Heart right ventricle (tissue), 16 donors: ENCODE results near the gene ZNF565. TPM values are rescaled to one million over a fixed set of nuclear protein-coding genes. Genes with fewer than 3 reads are reported as not detected.

ENCODE experiments used
- ATAC-seq, 8 donors: fragments of 200-7000 bp; cut with Tn5 transposase; one replicate each; pipeline ENCODE4 v1.9.1; 2020; ENCODE audit warnings: mild to moderate bottlenecking in 8 of 8, moderate library complexity in 8 of 8, moderate number of reproducible peaks in 1 of 8
- DNase-seq, 2 donors: peaks; one replicate each; pipeline ENCODE4 v3.0.0-alpha.2; 2020
- H3K27ac ChIP-seq, 10 donors: fragments of 200-600 bp; sonication (generic) in 2 of 10; one replicate each; pipeline versions ENCODE4 v1.5.0 to v1.8.0; 2020 to 2022; ENCODE audit warnings: mild to moderate bottlenecking in 3 of 10
- H3K27me3 ChIP-seq, 7 donors: fragments of 200-600 bp; one replicate each; pipeline ENCODE4 v1.8.0; 2021 to 2022; ENCODE audit warnings: mild to moderate bottlenecking in 2 of 7
- H3K36me3 ChIP-seq, 9 donors: fragments of 200-600 bp; sonication (generic) in 1 of 9; one replicate each; pipeline versions ENCODE4 v1.5.0 to v1.8.0; 2020 to 2022; ENCODE audit warnings: mild to moderate bottlenecking in 2 of 9
- H3K4me1 ChIP-seq, 9 donors: fragments of 200-600 bp; sonication (generic) in 1 of 9; one replicate each; pipeline versions ENCODE4 v1.5.0 to v1.8.0; 2020 to 2022; ENCODE audit warnings: mild to moderate bottlenecking in 4 of 9
- H3K4me3 ChIP-seq, 10 donors: fragments of 200-600 bp; sonication (generic) in 2 of 10; one replicate each; pipeline versions ENCODE4 v1.5.0 to v1.8.0; 2020 to 2022; ENCODE audit warnings: mild to moderate bottlenecking in 7 of 10, moderate library complexity in 2 of 10
- H3K9me3 ChIP-seq, 11 donors: fragments of 200-600 bp in 10 of 11; sonication (generic) in 2 of 11; one replicate each; pipeline versions ENCODE4 v1.5.0 to v1.8.0; 2013 to 2022; ENCODE audit warnings: mild to moderate bottlenecking in 2 of 11, control low read depth in 1 of 11, moderate library complexity in 1 of 11
- CTCF ChIP-seq, 9 donors: fragments of 200-600 bp; sonication (generic) in 2 of 9; IDR thresholded peaks; one replicate each; pipeline versions ENCODE4 v1.5.0 to v1.8.0; 2021 to 2022; ENCODE audit warnings: antibody characterized with exemption in 9 of 9, mild to moderate bottlenecking in 5 of 9, moderate library complexity in 1 of 9
- WGBS, 2 donors: extraction: QIAGEN DNeasy Blood & Tissue Kit; methylation state at CpG; one replicate each; pipeline ENCODE4 v1.1.7; 2013; ENCODE audit warnings: inconsistent platforms in 1 of 2; 5-methylcytosine and 5-hydroxymethylcytosine counted together
- intact Hi-C, 10 donors: fragments of 100-400 bp; cut with DNase I; formaldehyde crosslinking; loops; one replicate each; pipeline versions ENCODE4 v1.11.1 to v1.14.2; 2022
- polyA plus RNA-seq, 2 donors: library from polyadenylated mRNA; stranded (reverse); fragments of 200-250 nt; gene quantifications; one replicate each; pipeline ENCODE4 v1.2.3, GENCODE V29; 2013
- total RNA-seq, 10 donors: library from RNA; stranded (reverse); fragmentation: NEBNext Ultra II Directional in 3 of 10; extraction: Animal tissue kit (Norgen Biotek cat#: 25700) in 3 of 10; gene quantifications; one replicate each; pipeline versions ENCODE4 v1.2.1 to v1.2.4, GENCODE V29; 2021 to 2023
- donor health status: Arrhythmogenic right ventricular cardiomyopathy.
- donor health status: ischemic (EF 13 %, LVEDD 7.1; RV severe dilation, severe dysfunction).
- donor health status: healthy with polysubstance abuse.
- donor health status: DM: no; HTN: yes; CAD: no.
- donor health status: DM: no; HTN: no; CAD: no.
- donor health status: ischemic (EF 25% LVEDD 6.9; RV normal size, moderate dysfunction).
- donor health status: ischemic (EF 25% LVEDD 5.7; RV mildly dilated, moderate dysfunction).
- donor health status: healthy.
- donor health status: DM: yes; HTN: yes; CAD: no.
- donor health status: Ischemic cardiomyopathy.
- donor health status: ischemic (EF 35%, LVEDD 5.7; RV mildly dilated, moderate dysfunction).
- donor health status: nonischemic (EF 11% LVEDD 7.7; RV severe dilation, severe dysfunction).
- donor health status: DM: yes; HTN: yes; CAD: no.
- donor health status: PGD.
- donor health status: ischemic (EF 29% LVEDD 5.4; RV normal size, mild dysfunction).
- donor health status: nonischemic (EF 23%, LVEDD 6.1; RV moderate dilation, normal function).

Gene ZNF565
- total and polyA plus RNA-seq, 12 donors = 2.2 to 5.1 (median 3.5) TPM

DNA sequence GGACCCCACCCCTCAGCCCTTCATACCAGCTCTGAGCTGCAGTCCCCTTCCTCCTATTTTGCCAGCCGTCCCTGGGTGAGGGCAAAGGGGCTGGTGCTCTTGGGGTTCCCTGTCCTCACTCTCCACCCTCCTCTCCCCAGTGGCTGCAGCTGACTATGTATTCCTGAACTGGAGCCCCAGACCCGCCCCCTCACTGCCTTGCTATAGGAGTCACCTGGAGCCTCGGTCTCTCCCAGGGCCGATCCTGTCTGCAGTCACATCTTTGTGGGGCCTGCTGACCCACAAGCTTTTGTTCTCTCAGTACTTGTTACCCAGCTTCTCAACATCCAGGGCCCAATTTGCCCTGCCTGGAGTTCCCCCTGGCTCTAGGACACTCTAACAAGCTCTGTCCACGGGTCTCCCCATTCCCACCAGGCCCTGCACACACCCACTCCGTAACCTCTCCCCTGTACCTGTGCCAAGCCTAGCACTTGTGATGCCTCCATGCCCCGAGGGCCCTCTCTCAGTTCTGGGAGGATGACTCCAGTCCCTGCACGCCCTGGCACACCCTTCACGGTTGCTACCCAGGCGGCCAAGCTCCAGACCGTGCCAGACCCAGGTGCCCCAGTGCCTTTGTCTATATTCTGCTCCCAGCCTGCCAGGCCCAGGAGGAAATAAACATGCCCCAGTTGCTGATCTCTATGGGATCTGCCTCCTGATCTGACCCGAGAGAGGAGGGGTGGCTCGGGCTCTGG, 64.6 kb downstream of the ZNF565 start:
- H3K27ac ChIP-seq = peak overlapping the region in 7 of 10 donors; percentile 15 to 100 (median 98)
- intact Hi-C loops = no loop called here
- ATAC-seq (peak in 2 of 8 donors; percentile 1 to 4), DNase-seq (peak in 1 of 2 donors; percentile 37)
- no peaks in the 10 kb centered on the region for H3K27me3 ChIP-seq
- H3K4me1 ChIP-seq = peaks cover 9 to 46% (median 27%) of the 10 kb centered on the region in 9 donors
- no peak for TF ChIP-seq CTCF (IDR thresholded peaks at IDR 0.05)
- no peaks in the 10 kb centered on the region for H3K9me3 ChIP-seq
- WGBS, 2 donors = 54 to 63% methylated on average over 13 of the region's 13 CpGs
- H3K36me3 ChIP-seq = peaks cover 5 to 65% (median 56%) of the 10 kb centered on the region in 9 donors
- no peak overlapping the region for H3K4me3 ChIP-seq

DNA sequence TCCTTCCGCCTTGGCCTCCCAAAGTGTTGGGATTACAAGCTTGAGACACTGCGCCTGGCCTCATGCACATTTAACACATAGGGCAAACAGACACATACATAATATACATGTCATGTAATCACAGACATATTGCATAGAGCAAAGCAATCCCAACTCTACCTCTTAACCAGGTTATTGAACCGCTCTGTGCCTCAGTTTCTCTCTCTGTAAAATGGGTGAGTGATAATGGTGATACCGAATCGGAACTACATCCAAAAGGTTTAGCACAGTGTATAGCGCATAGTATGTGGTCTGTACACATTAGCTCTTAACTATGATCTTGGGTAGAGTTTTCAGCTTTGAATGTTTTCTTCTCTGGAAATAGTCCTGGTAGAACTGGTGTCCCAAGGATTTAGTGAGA, 69.8 kb downstream of the ZNF565 start:
- DNase-seq (no peak), ATAC-seq (no peak)
- TF ChIP-seq CTCF (IDR thresholded peaks at IDR 0.05) = no peak
- no peak overlapping the region for H3K4me3 ChIP-seq
- peaks cover 6 to 82% (median 73%) of the 10 kb centered on the region in 9 donors for H3K36me3 ChIP-seq
- intact Hi-C loops = no loop called here
- no peak overlapping the region for H3K27ac ChIP-seq
- no peaks in the 10 kb centered on the region for H3K27me3 ChIP-seq
- 98% methylated on average over 6 of the region's 6 CpGs for WGBS, 2 donors
- no peaks in the 10 kb centered on the region for H3K9me3 ChIP-seq
- H3K4me1 ChIP-seq = peaks cover 0 to 24% (median 15%) of the 10 kb centered on the region in 9 donors

DNA sequence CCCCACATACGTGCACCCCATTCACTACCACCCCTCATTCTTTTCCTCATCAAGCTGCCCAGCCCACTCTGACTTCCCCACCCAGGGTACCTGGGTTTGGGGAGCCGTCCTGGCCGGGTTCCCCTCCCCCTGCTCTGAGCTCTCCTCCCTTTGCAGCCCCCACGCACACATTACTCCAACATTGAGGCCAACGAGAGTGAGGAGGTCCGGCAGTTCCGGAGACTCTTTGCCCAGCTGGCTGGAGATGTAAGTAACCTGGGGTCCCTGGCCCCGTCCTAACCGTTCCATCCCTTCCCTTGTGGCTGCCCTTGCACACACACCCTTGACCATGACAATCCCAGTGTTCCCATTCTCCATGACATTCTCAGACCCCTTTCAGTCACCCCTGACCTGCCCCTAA, 72.0 kb downstream of the ZNF565 start:
- ATAC-seq = no peak

DNA sequence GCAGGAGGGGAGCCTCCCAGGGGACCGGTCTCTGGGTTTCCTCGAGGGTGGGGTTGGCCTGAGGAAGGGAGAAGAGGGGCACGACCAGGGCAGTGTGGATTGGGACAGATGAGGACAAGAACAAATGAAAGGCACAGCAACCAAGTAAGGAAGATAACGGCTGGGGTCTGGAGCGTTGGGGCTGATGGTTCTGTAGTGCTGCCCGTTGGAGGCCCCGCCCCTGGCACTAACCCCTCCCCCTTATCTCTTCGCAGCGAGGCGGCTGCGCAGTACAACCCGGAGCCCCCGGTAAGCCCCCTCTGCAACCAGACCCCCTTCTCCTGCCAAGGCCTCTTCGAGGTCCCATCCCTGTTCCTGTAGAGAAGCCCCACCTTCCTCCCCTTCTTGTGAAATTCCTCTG, 72.4 kb downstream of the ZNF565 start:
- no peak for TF ChIP-seq CTCF (IDR thresholded peaks at IDR 0.05)
- peak overlapping the region in 7 of 10 donors; percentile 97 to 100 (median 99) for H3K27ac ChIP-seq
- H3K4me1 ChIP-seq = peaks cover 0 to 22% (median 15%) of the 10 kb centered on the region in 9 donors
- ATAC-seq (no peak), DNase-seq (no peak)
- WGBS, 2 donors = 86 to 88% methylated on average over 8 to 14 of the region's 14 CpGs
- intact Hi-C loops = no loop called here
- H3K27me3 ChIP-seq = no peaks in the 10 kb centered on the region
- no peaks in the 10 kb centered on the region for H3K9me3 ChIP-seq
- peak overlapping the region in 2 of 10 donors; percentile 94 to 99 for H3K4me3 ChIP-seq
- peaks cover 6 to 57% (median 49%) of the 10 kb centered on the region in 9 donors for H3K36me3 ChIP-seq

More for the DNA sequence above, 72.0 kb downstream of the ZNF565 start:
- Histone ChIP-seq H3K27me3 (no peaks in the 10 kb centered on the region), H3K36me3 (peaks cover 6 to 61% (median 53%) of the 10 kb centered on the region in 9 donors), H3K9me3 (no peaks in the 10 kb centered on the region), H3K4me1 (peaks cover 0 to 18% (median 15%) of the 10 kb centered on the region in 9 donors), H3K4me3 (no peak overlapping the region), H3K27ac (no peak overlapping the region)
- TF ChIP-seq CTCF (IDR thresholded peaks at IDR 0.05) = no peak
- intact Hi-C loops = no loop called here
- WGBS, 2 donors = 87 to 92% methylated on average over 9 of the region's 9 CpGs
- DNase-seq = no peak
